ENCODE data around the gene HOXD13.

DNA sequence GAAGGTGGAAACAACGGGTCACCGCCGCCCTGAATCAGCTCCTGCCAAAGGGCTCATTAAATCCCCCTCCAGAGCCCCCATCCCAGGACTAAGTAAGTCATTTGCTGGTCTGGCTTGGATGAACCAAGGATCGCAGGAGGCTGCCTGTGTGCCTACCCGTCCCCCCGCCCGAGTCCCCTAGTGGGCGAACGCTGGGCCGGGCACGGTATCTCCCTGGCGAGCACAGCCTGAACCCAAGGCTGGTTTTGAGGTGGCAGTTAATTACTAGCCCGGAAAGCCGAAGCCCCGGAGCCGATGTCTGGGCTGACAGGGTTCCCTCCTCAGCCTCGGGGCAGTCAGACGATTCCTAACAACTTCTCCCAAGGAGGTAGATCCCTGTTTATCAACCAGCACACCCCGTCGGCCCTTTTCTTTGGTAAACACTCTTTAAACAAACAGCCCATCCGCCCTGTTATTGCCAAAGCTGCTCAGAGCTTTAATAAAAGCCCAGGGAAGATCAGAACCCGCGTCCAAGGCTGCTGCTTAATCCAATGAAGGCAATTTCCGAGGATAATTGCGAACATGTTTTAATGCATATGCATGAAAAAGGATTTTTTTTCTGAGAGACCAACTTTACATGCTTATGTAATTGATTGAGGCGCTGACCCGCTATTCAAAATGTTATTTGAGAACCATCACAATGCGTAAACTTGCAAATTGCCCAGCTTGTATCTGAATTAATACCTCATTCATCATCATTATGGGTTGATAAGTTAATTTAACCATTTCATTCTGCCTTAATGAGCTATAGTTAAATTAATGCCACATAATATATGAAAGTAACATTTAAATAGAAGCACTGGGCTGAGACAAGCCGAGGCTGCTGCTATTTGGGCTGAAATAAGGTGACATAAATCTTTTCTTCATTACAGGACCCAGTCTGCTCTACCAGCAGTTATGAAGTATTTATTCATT, 19.3 kb upstream of the HOXD13 start:
- TF ChIP-seq, protein P1, sequence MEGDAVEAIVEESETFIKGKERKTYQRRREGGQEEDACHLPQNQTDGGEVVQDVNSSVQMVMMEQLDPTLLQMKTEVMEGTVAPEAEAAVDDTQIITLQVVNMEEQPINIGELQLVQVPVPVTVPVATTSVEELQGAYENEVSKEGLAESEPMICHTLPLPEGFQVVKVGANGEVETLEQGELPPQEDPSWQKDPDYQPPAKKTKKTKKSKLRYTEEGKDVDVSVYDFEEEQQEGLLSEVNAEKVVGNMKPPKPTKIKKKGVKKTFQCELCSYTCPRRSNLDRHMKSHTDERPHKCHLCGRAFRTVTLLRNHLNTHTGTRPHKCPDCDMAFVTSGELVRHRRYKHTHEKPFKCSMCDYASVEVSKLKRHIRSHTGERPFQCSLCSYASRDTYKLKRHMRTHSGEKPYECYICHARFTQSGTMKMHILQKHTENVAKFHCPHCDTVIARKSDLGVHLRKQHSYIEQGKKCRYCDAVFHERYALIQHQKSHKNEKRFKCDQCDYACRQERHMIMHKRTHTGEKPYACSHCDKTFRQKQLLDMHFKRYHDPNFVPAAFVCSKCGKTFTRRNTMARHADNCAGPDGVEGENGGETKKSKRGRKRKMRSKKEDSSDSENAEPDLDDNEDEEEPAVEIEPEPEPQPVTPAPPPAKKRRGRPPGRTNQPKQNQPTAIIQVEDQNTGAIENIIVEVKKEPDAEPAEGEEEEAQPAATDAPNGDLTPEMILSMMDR (IDR thresholded peaks at IDR 0.05; ENCODE audit: low read length): no peak
- no peak for TF ChIP-seq EZH2 (optimal IDR thresholded peaks at IDR 0.05; ENCODE audit: low read depth, low read length)

Data from MM.1S (cell line).